ENCODE data around the gene ENG.

ENG gene

GRCh38 chr9:127835991-127836516, 18.4 kb downstream of the ENG start:
- peaks cover 0 to 22% (median 7%) of the 10 kb centered on the region in 4 experiments for H3K36me3 ChIP-seq (ENCODE audit: control insufficient read depth in 4 of 4, insufficient read depth in 4 of 4, low read length in 3 of 4)
- ChIA-PET POLR2A (interaction anchor here (1.0 to 1.3 kb wide), 3 partner anchors 11 to 27 kb away, joined by 3 to 5 read pairs (median 4); no protein-coding TSS in a partner anchor), CTCF (interaction anchor here (0.7 to 9.6 kb wide), 9 partner anchors 8 to 84 kb away, joined by 3 to 62 read pairs (median 6); partner anchors contain the start of gene ENG)
- DNase-seq = peak; percentile 78 to 96 (median 94)
- H3K27me3 ChIP-seq (replicated peaks in 2 of 5; ENCODE audit: control insufficient read depth in 4 of 5, insufficient read depth in 5 of 5, low read length in 4 of 5) = no peaks in the 10 kb centered on the region
- no peaks in the 10 kb centered on the region for H3K9me3 ChIP-seq (ENCODE audit: control extremely low read depth in 1 of 5, control insufficient read depth in 4 of 5, insufficient read depth in 2 of 5, low read depth in 1 of 5, low read length in 4 of 5)
- peak overlapping the region; percentile 88 to 91 for H3K27ac ChIP-seq (ENCODE audit: insufficient read depth in 1 of 2, low read depth in 1 of 2, low read length in 2 of 2, poor library complexity in 1 of 2, severe bottlenecking in 2 of 2)
- WGBS (ENCODE audit: insufficient coverage) = 6% methylated on average over 10 of the region's 17 CpGs
- H3K4me1 ChIP-seq (ENCODE audit: control extremely low read depth in 1 of 4, control insufficient read depth in 4 of 4, insufficient read depth in 4 of 4, low read length in 3 of 4) = peaks cover 0 to 55% (median 53%) of the 10 kb centered on the region in 4 experiments
- peak overlapping the region in 4 of 7 experiments; percentile 20 to 55 (median 42) for H3K4me3 ChIP-seq (ENCODE audit: control insufficient read depth in 1 of 7, extremely low read depth in 1 of 7, insufficient read depth in 4 of 7, low read depth in 2 of 7, low read length in 6 of 7)

DNA sequence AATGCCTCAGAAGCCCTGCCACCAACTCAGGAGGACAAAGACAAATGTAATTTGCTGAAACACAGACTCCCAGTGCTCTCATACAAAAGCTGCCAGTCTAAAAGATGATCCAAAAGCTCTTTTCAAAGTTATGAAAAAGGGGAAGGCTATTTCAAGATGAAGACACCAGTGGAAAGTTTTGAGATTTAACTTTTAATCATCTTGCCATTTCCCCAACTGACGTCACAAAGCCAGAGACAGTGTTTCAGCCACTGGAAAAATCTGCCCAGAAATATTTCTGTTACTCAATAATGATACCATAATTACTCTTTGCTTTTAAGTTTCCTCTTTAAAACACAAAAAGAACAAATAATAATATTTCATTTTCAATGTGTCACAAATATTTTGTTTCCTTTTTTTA, 20.9 kb downstream of the ENG start:
- Histone ChIP-seq H3K36me3 (ENCODE audit: control insufficient read depth in 4 of 4, insufficient read depth in 4 of 4, low read length in 3 of 4) (peaks cover 1 to 15% (median 8%) of the 10 kb centered on the region in 4 experiments), H3K27me3 (replicated peaks in 2 of 5; ENCODE audit: control insufficient read depth in 4 of 5, insufficient read depth in 5 of 5, low read length in 4 of 5) (no peaks in the 10 kb centered on the region), H3K27ac (ENCODE audit: insufficient read depth in 1 of 2, low read depth in 1 of 2, low read length in 2 of 2, poor library complexity in 1 of 2, severe bottlenecking in 2 of 2) (no peak overlapping the region), H3K4me3 (ENCODE audit: control insufficient read depth in 1 of 7, extremely low read depth in 1 of 7, insufficient read depth in 4 of 7, low read depth in 2 of 7, low read length in 6 of 7) (no peak overlapping the region), H3K4me1 (ENCODE audit: control extremely low read depth in 1 of 4, control insufficient read depth in 4 of 4, insufficient read depth in 4 of 4, low read length in 3 of 4) (peaks cover 0 to 53% (median 46%) of the 10 kb centered on the region in 4 experiments), H3K9me3 (ENCODE audit: control extremely low read depth in 1 of 5, control insufficient read depth in 4 of 5, insufficient read depth in 2 of 5, low read depth in 1 of 5, low read length in 4 of 5) (no peaks in the 10 kb centered on the region)
- CTCF ChIA-PET = interaction anchor here (1.1 to 5.6 kb wide), 3 partner anchors 9 to 39 kb away, joined by 3 to 26 read pairs (median 3); no protein-coding TSS in a partner anchor
- WGBS (ENCODE audit: insufficient coverage) = 18% methylated on average over 1 of the region's 1 CpG
- peak in 2 of 3 donors; percentile 58 to 64 for DNase-seq
- POLR2A ChIA-PET = interaction anchor here (0.6 to 1.0 kb wide), 3 partner anchors 24 to 37 kb away, joined by 3 to 4 read pairs (median 3); no protein-coding TSS in a partner anchor

- no peak for DNase-seq
- Histone ChIP-seq H3K4me1 (ENCODE audit: control extremely low read depth in 1 of 4, control insufficient read depth in 4 of 4, insufficient read depth in 4 of 4, low read length in 3 of 4) (peaks cover 0 to 46% (median 36%) of the 10 kb centered on the region in 4 experiments), H3K27me3 (replicated peaks in 2 of 5; ENCODE audit: control insufficient read depth in 4 of 5, insufficient read depth in 5 of 5, low read length in 4 of 5) (no peaks in the 10 kb centered on the region), H3K9me3 (ENCODE audit: control extremely low read depth in 1 of 5, control insufficient read depth in 4 of 5, insufficient read depth in 2 of 5, low read depth in 1 of 5, low read length in 4 of 5) (no peaks in the 10 kb centered on the region), H3K27ac (ENCODE audit: insufficient read depth in 1 of 2, low read depth in 1 of 2, low read length in 2 of 2, poor library complexity in 1 of 2, severe bottlenecking in 2 of 2) (no peak overlapping the region), H3K4me3 (ENCODE audit: control insufficient read depth in 1 of 7, extremely low read depth in 1 of 7, insufficient read depth in 4 of 7, low read depth in 2 of 7, low read length in 6 of 7) (no peak overlapping the region), H3K36me3 (ENCODE audit: control insufficient read depth in 4 of 4, insufficient read depth in 4 of 4, low read length in 3 of 4) (peaks cover 3 to 24% (median 11%) of the 10 kb centered on the region in 4 experiments)
- ChIA-PET POLR2A (no interaction called here), CTCF (interaction anchor here (0.7 to 1.5 kb wide), 2 partner anchors 10 to 37 kb away, joined by 3 read pairs; no protein-coding TSS in a partner anchor)
- 96% methylated on average over 6 of the region's 7 CpGs for WGBS (ENCODE audit: insufficient coverage)
These were observed 22.2 kb downstream of the ENG start for GRCh38 chr9:127832248-127832647.

GRCh38 chr9:127829205-127829906, 25.1 kb downstream of the ENG start:
- ChIA-PET CTCF (interaction anchor here (4.4 kb wide), 1 partner anchor 40 kb away, joined by 25 read pairs; no protein-coding TSS in a partner anchor), POLR2A (interaction anchor here (0.5 kb wide), 1 partner anchor 226 kb away, joined by 3 read pairs; no protein-coding TSS in a partner anchor)
- Histone ChIP-seq H3K27me3 (replicated peaks in 2 of 5; ENCODE audit: control insufficient read depth in 4 of 5, insufficient read depth in 5 of 5, low read length in 4 of 5) (no peaks in the 10 kb centered on the region), H3K4me3 (ENCODE audit: control insufficient read depth in 1 of 7, extremely low read depth in 1 of 7, insufficient read depth in 4 of 7, low read depth in 2 of 7, low read length in 6 of 7) (no peak overlapping the region), H3K27ac (ENCODE audit: insufficient read depth in 1 of 2, low read depth in 1 of 2, low read length in 2 of 2, poor library complexity in 1 of 2, severe bottlenecking in 2 of 2) (peak overlapping the region in 1 of 2 experiments; percentile 60), H3K9me3 (ENCODE audit: control extremely low read depth in 1 of 5, control insufficient read depth in 4 of 5, insufficient read depth in 2 of 5, low read depth in 1 of 5, low read length in 4 of 5) (no peaks in the 10 kb centered on the region), H3K36me3 (ENCODE audit: control insufficient read depth in 4 of 4, insufficient read depth in 4 of 4, low read length in 3 of 4) (peaks cover 5 to 52% (median 31%) of the 10 kb centered on the region in 4 experiments), H3K4me1 (ENCODE audit: control extremely low read depth in 1 of 4, control insufficient read depth in 4 of 4, insufficient read depth in 4 of 4, low read length in 3 of 4) (peaks cover 0 to 25% (median 10%) of the 10 kb centered on the region in 4 experiments)
- WGBS (ENCODE audit: insufficient coverage) = 94% methylated on average over 4 of the region's 6 CpGs
- no peak for DNase-seq

- Histone ChIP-seq H3K27ac (ENCODE audit: insufficient read depth in 1 of 2, low read depth in 1 of 2, low read length in 2 of 2, poor library complexity in 1 of 2, severe bottlenecking in 2 of 2) (peak overlapping the region in 1 of 2 experiments; percentile 60), H3K4me3 (ENCODE audit: control insufficient read depth in 1 of 7, extremely low read depth in 1 of 7, insufficient read depth in 4 of 7, low read depth in 2 of 7, low read length in 6 of 7) (peak overlapping the region in 4 of 7 experiments; percentile 10 to 71 (median 43)), H3K36me3 (ENCODE audit: control insufficient read depth in 4 of 4, insufficient read depth in 4 of 4, low read length in 3 of 4) (peaks cover 7 to 59% (median 37%) of the 10 kb centered on the region in 4 experiments), H3K4me1 (ENCODE audit: control extremely low read depth in 1 of 4, control insufficient read depth in 4 of 4, insufficient read depth in 4 of 4, low read length in 3 of 4) (peaks cover 0 to 24% (median 8%) of the 10 kb centered on the region in 4 experiments), H3K9me3 (ENCODE audit: control extremely low read depth in 1 of 5, control insufficient read depth in 4 of 5, insufficient read depth in 2 of 5, low read depth in 1 of 5, low read length in 4 of 5) (no peaks in the 10 kb centered on the region), H3K27me3 (replicated peaks in 2 of 5; ENCODE audit: control insufficient read depth in 4 of 5, insufficient read depth in 5 of 5, low read length in 4 of 5) (no peaks in the 10 kb centered on the region)
- ChIA-PET CTCF (interaction anchor here (1.2 to 4.4 kb wide), 4 partner anchors 19 to 41 kb away, joined by 3 to 25 read pairs (median 7); partner anchors contain the start of gene FPGS), POLR2A (interaction anchor here (0.5 to 0.6 kb wide), 2 partner anchors 36 to 225 kb away, joined by 3 read pairs; no protein-coding TSS in a partner anchor)
- peak in 2 of 3 donors; percentile 46 to 53 for DNase-seq
- 48% methylated on average over 26 of the region's 34 CpGs for WGBS (ENCODE audit: insufficient coverage)
These were observed 26.0 kb downstream of the ENG start for GRCh38 chr9:127828262-127829031.

- DNase-seq = no peak
- Histone ChIP-seq H3K27me3 (replicated peaks in 2 of 5; ENCODE audit: control insufficient read depth in 4 of 5, insufficient read depth in 5 of 5, low read length in 4 of 5) (no peaks in the 10 kb centered on the region), H3K4me3 (ENCODE audit: control insufficient read depth in 1 of 7, extremely low read depth in 1 of 7, insufficient read depth in 4 of 7, low read depth in 2 of 7, low read length in 6 of 7) (no peak overlapping the region), H3K27ac (ENCODE audit: insufficient read depth in 1 of 2, low read depth in 1 of 2, low read length in 2 of 2, poor library complexity in 1 of 2, severe bottlenecking in 2 of 2) (peak overlapping the region in 1 of 2 experiments; percentile 47), H3K36me3 (ENCODE audit: control insufficient read depth in 4 of 4, insufficient read depth in 4 of 4, low read length in 3 of 4) (peaks cover 7 to 67% (median 42%) of the 10 kb centered on the region in 4 experiments), H3K9me3 (ENCODE audit: control extremely low read depth in 1 of 5, control insufficient read depth in 4 of 5, insufficient read depth in 2 of 5, low read depth in 1 of 5, low read length in 4 of 5) (no peaks in the 10 kb centered on the region), H3K4me1 (ENCODE audit: control extremely low read depth in 1 of 4, control insufficient read depth in 4 of 4, insufficient read depth in 4 of 4, low read length in 3 of 4) (peaks cover 0 to 15% (median 6%) of the 10 kb centered on the region in 4 experiments)
- CTCF ChIA-PET = interaction anchor here (0.9 to 4.4 kb wide), 9 partner anchors 16 to 43 kb away, joined by 3 to 25 read pairs (median 6); partner anchors contain the start of gene FPGS
- POLR2A ChIA-PET = interaction anchor here (0.9 kb wide), 1 partner anchor 41 kb away, joined by 4 read pairs; no protein-coding TSS in a partner anchor
- 95% methylated on average over 6 of the region's 7 CpGs for WGBS (ENCODE audit: insufficient coverage)
These were observed 28.1 kb downstream of the ENG start for GRCh38 chr9:127826253-127826913.

All from common myeloid progenitor, CD34-positive (primary cell).